Lung (tissue), 12 donors: ENCODE results near the gene GPC6. TPM values are rescaled to one million over a fixed set of nuclear protein-coding genes. Genes with fewer than 3 reads are reported as not detected.
A peak's percentile ranks its signal among the peaks of the same experiment; 100 is the strongest.

Experiments
- ATAC-seq: fragments of 200-7000 bp; cut with Tn5 transposase; one replicate; pipeline ENCODE4 v1.9.1; 2020; ENCODE audit warnings: moderate number of reproducible peaks; ENCODE audit not compliant: insufficient read depth, low FRiP score
- DNase-seq, 3 donors: peaks; one replicate each; pipeline ENCODE4 v3.0.0-alpha.2; 2013 to 2017
- H3K27ac ChIP-seq, 2 donors: one replicate each; pipeline ENCODE4 v1.5.1; 2013; ENCODE audit warnings: mild to moderate bottlenecking in 2 of 2, moderate library complexity in 2 of 2, control low read depth in 1 of 2, inconsistent platforms in 1 of 2, low read depth in 1 of 2, low read length in 1 of 2
- H3K27me3 ChIP-seq, 3 donors: one replicate each; pipeline ENCODE4 v1.5.1; 2013; ENCODE audit warnings: low read length in 2 of 3; ENCODE audit not compliant: control insufficient read depth in 3 of 3, insufficient read depth in 3 of 3
- H3K36me3 ChIP-seq, 4 donors: one replicate each; pipeline ENCODE4 v1.5.1; 2013; ENCODE audit warnings: low read length in 4 of 4, mild to moderate bottlenecking in 1 of 4, moderate library complexity in 1 of 4; ENCODE audit not compliant: control insufficient read depth in 4 of 4, insufficient read depth in 4 of 4
- H3K4me1 ChIP-seq, 5 donors: one replicate each; pipeline ENCODE4 v1.5.1; 2013; ENCODE audit warnings: low read length in 5 of 5, mild to moderate bottlenecking in 2 of 5, moderate library complexity in 1 of 5; ENCODE audit not compliant: control insufficient read depth in 5 of 5, insufficient read depth in 5 of 5
- H3K4me3 ChIP-seq: one replicate; pipeline ENCODE4 v1.5.1; 2013; ENCODE audit warnings: mild to moderate bottlenecking, control low read depth, moderate library complexity
- H3K9ac ChIP-seq, 2 donors: one replicate each; pipeline ENCODE4 v1.5.1; 2013; ENCODE audit warnings: low read length in 2 of 2, control low read depth in 1 of 2; ENCODE audit not compliant: insufficient read depth in 1 of 2
- H3K9me3 ChIP-seq, 4 donors: one replicate each; pipeline ENCODE4 v1.5.1; 2013; ENCODE audit warnings: low read length in 3 of 4, mild to moderate bottlenecking in 1 of 4, moderate library complexity in 1 of 4; ENCODE audit not compliant: control insufficient read depth in 4 of 4, insufficient read depth in 3 of 4
- CTCF ChIP-seq: IDR thresholded peaks from 2 replicates; pipeline ENCODE4 v1.5.1; 2012; ENCODE audit warnings: mild to moderate bottlenecking; ENCODE audit errors: control extremely low read depth, extremely low read depth
- WGBS, 2 donors: extraction: QIAGEN DNeasy Blood & Tissue Kit; methylation state at CpG; one replicate each; pipeline ENCODE4 v1.1.7; 2013; 5-methylcytosine and 5-hydroxymethylcytosine counted together
- polyA plus RNA-seq, 2 donors: library from polyadenylated mRNA; stranded (reverse); fragments of 200-250 nt; gene quantifications; one replicate each; pipeline ENCODE4 v1.2.1, GENCODE V29; 2013
- total RNA-seq, 2 donors: library from RNA; depleted of rRNA in 1 of 2; stranded (reverse); fragments of >200 nt in 1 of 2; gene quantifications; one replicate each; pipeline ENCODE4 v1.2.1, GENCODE V29; 2014 to 2021
- donor health status: control.
- donor health status: control.
- donor health status: Bipolar disorder and iron deficiency.
- donor health status: healthy.
- donor health status: DM: yes; HTN: yes; CAD: no.

Gene GPC6
- total and polyA plus RNA-seq, 4 donors, result 0.45 to 31.4 (median 4.8) TPM

GRCh38 chr13:93562676-93563075 is 336.1 kb downstream of the GPC6 start:
- Histone ChIP-seq H3K36me3 (no peaks in the 10 kb centered on the region), H3K4me3 (no peak overlapping the region), H3K27me3 (no peaks in the 10 kb centered on the region), H3K27ac (no peak overlapping the region), H3K9ac (no peak overlapping the region), H3K9me3 (no peaks in the 10 kb centered on the region), H3K4me1 (no peaks in the 10 kb centered on the region)
- 78 to 79% methylated on average over 1 of the region's 1 CpG for WGBS, 2 donors
- ATAC-seq, result no peak
- no peak for TF ChIP-seq CTCF
- no peak for DNase-seq

DNA sequence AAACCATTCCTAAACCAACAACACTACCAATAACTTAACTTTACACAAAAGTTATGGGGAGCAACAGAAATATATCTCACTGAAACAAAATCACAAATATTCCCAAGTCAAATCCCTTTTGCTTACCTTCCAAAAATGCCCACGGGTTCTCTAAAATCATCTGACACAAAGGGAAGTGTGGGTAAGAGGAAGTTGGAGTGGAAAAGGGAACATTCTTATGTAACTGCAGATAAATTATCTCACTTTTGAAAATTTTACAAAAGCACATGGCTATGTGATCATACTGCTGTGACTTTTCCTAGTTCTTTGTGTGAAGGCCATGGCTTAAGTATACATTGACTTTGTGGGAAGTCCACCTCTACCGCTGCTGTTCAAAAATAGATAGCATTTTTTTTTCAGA is 350.5 kb downstream of the GPC6 start:
- no peak overlapping the region for H3K9ac ChIP-seq
- no peak for DNase-seq
- no peak for TF ChIP-seq CTCF
- no peak overlapping the region for H3K27ac ChIP-seq
- H3K4me3 ChIP-seq, result no peak overlapping the region
- no peak for ATAC-seq
- whole genome bisulfite sequencing, 2 donors, result 38 to 65% methylated on average over 2 of the region's 2 CpGs
- H3K36me3 ChIP-seq, result no peaks in the 10 kb centered on the region
- no peaks in the 10 kb centered on the region for H3K9me3 ChIP-seq
- no peaks in the 10 kb centered on the region for H3K27me3 ChIP-seq
- no peaks in the 10 kb centered on the region for H3K4me1 ChIP-seq

DNA sequence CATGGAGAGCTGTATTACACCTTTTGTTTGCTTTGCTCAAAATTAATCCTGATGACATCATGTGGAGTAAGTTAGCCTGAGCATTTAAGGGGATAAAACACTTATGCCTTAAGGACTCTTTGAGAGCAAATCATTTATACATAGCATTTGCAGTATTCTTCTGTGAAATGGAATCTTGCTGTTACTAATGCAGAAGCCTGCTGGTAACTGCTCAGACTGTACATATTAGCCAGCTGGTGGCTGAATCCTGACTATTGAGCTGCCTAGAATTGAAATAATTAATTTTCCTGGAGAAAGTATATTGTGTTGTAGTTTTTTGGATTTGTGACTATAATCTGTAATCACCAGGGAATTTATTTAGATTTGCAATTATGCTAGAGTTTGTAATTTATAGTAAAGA is 363.2 kb downstream of the GPC6 start:
- peak in 1 of 3 donors; percentile 7 for DNase-seq

More for the DNA sequence above, 363.2 kb downstream of the GPC6 start:
- Histone ChIP-seq H3K27ac (no peak overlapping the region), H3K4me1 (no peaks in the 10 kb centered on the region), H3K9me3 (no peaks in the 10 kb centered on the region), H3K27me3 (no peaks in the 10 kb centered on the region), H3K4me3 (no peak overlapping the region), H3K36me3 (no peaks in the 10 kb centered on the region), H3K9ac (no peak overlapping the region)
- TF ChIP-seq CTCF, result no peak
- ATAC-seq, result no peak
